Hematopoietic multipotent progenitor cell treated with erythropoietin and hydrocortisone succinate and interleukin-3 and kit ligand, for 4 days (in vitro differentiated cells): ENCODE measurements around the gene ZMPSTE24.

ENCODE experiments used
- DNase-seq: peaks from one replicate; pipeline ENCODE4 v3.0.0-alpha.2; 2015

The ZMPSTE24 gene

GRCh38 chr1:40265298-40265697, 7.3 kb downstream of the ZMPSTE24 start:
- no peak for DNase-seq

DNA sequence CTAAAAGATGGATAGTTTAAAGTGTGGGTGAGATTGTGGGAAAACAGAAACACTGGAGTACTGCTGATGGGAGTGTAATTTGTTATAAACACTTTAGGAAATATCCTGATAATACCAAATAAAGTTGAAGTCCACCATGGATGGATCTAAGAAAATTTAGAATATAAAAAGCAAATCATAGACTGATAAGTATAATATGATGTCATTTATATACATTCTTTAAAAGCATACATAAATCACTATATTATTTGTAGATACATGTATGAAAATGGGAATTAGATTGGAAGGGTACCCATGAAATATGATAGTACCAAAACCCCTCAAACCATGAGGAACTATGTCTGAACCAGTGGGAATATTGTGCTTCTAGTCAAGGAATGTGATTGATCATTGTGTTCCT, 7.9 kb downstream of the ZMPSTE24 start:
- no peak for DNase-seq

DNA sequence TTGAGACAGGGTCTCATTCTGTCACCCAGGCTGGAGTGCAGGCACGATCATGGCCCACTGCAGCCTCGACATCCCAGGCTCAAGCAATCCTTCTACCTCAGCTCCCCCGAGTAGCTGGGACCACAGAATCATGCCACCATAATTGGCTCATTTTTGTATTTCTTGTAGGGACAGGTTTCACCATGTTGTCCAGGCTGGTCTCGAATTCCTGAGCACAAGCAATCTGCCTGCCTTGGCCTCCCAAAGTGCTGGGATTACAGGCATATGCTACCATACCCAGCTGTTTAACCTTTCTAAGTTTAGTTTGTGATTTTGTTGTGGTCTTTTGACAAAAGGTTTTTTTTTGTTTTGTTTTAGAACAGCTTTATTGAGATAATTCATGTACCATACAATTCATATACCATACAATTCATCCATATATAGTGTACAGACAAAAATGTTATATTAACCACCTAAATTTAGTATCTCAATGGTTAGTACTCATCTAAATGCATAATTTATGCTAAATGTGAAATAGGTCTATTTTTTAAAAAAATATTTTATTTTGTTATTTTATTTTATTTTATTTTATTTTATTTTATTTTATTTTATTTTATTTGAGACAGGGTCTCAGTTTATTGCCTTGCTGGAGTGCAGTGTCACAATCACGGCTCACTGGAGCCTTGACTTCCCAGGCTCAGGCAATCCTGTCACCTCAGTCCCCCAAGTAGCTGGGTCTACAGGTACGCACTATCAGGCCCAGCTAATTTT, 8.9 kb downstream of the ZMPSTE24 start:
- no peak for DNase-seq

GRCh38 chr1:40267767-40268187, 9.7 kb downstream of the ZMPSTE24 start:
- peak; percentile 63 for DNase-seq

- DNase-seq, result no peak
Measured at GRCh38 chr1:40268211-40268610, 10.2 kb downstream of the ZMPSTE24 start.

GRCh38 chr1:40270152-40270834, 12.3 kb downstream of the ZMPSTE24 start:
- no peak for DNase-seq

DNA sequence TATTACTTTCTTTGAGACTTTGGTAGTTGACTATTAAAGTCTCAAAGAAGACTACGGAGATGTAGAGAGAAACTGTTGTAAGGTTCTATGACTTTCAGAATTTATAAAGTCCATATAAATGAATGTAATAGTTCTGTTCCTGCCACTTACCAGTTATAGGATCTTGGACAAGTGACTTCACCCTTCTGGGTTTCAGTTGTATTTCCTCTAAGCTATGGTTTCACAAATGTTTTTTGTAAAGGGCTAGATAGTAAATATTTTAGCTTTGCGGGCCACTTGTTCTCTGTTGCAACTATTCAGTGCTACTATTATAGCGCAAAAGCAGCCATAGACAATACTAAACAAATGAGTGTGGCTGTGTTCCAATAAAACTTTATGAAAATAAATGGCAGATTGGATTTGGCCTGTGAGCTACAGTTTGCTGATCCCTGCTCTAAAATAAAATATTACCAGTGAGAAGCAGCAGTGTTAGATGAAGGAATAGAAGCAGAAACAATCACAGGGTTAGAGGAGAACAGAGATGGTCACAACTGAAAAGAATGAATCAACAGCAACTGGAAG, 14.7 kb downstream of the ZMPSTE24 start:
- DNase-seq, result no peak

- DNase-seq, result no peak
Measured at GRCh38 chr1:40273547-40274166, 15.6 kb downstream of the ZMPSTE24 start.

- no peak for DNase-seq
Measured at GRCh38 chr1:40274331-40274730, 16.3 kb downstream of the ZMPSTE24 start.

DNA sequence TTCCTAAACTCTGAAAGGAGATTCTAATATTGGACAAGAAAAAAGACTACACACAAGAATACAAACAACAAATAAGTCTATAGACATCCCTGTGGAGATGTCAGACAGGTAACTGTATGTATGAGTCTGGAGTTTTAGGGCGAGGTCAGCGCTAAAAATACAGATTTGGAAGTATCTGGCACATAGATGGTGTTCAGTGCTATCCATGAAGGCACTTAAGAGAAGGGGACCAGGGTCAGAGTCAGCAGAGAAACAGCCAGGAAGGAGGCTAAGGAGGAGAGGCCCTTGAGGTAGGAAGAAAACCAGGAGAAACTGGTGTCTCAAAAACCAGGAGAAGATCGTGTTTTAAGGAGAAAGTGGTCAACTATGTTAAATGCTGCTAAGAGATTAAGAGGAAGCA, 18.1 kb downstream of the ZMPSTE24 start:
- no peak for DNase-seq

GRCh38 chr1:40281853-40282252, 23.8 kb downstream of the ZMPSTE24 start:
- DNase-seq, result no peak

DNA sequence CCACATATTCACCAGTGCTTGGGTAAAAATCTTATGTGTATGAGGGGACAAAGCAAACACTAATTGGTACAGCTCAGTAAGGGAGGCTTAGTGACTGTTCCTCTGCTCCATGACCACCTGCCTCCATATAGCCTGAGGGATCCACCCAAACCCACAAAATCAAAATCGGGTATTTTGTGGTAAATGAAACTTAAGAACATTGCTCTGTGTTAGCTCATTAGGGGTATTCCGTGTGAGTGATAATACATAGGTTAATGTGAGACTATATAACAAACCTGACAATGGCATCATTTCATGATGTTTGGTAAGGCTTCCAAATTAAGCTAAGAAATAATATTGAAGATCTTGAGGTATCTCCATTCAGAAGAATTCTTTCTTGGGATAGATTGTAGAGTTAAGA, 33.3 kb downstream of the ZMPSTE24 start:
- no peak for DNase-seq

DNA sequence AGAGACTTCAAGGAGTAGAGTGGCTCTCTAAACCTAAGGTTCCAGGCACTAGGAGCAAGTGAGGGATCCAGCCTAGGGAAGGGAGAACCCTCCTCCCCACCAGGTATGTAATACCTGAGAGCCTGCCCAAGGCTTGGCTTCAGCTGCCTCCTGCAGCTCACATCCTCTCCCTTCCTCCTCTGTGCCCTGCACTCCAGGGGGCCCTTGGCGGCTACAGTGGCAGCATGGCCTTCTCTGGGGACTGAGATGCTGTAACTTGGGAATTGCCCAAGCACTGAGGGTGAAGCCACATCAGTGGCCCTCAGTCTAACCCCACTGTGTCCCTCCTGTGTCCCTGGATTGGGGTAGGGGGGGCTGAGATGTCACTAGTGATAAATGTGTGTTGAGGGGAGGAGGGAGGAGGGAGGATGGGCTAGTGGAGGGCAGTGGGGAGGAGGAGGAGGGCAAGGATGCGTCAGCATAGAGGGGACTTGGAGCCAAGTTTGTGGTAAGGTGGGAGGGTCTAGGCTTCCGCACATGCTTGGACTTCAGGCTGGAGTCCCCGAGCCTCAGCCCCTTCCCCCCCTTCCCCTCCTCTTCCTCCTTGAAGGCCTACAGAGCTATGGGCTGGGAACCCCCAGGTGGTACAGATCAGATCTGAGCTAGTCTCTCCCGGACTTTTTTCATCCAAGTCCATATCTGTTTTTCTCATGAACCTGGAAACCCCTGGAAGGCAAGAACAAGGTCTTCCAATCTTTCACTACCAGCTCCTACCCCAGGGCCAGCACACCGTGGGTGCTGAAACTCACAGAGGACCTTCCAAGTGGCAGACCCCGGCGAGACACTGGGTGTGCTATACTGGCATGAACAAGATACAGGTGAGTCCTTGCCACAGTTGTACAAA, 41.6 kb downstream of the ZMPSTE24 start:
- peak; percentile 41 for DNase-seq

GRCh38 chr1:40300249-40300567, 42.2 kb downstream of the ZMPSTE24 start:
- no peak for DNase-seq

- DNase-seq, result no peak
Measured at GRCh38 chr1:40300651-40301050, 42.6 kb downstream of the ZMPSTE24 start.

DNA sequence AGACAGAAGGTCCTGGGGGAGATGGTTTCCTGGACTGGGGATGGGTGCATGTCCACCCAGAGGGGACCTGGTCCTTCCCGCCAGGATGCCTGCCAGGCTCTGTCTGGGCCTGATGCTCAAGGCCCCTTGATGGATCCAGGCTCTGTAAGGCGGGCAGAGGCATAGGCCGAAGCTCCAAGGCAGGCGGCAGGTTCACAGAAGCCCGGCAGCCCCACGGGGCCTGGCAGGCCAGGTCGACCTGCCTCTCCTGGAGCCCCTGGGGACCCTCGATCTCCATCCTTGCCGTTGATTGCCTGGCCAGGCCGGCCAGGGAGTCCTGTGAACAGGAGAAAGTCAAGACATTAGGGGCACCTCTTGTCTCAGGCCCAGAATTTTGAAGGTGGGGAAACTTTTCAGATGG, 43.0 kb downstream of the ZMPSTE24 start:
- no peak for DNase-seq

DNA sequence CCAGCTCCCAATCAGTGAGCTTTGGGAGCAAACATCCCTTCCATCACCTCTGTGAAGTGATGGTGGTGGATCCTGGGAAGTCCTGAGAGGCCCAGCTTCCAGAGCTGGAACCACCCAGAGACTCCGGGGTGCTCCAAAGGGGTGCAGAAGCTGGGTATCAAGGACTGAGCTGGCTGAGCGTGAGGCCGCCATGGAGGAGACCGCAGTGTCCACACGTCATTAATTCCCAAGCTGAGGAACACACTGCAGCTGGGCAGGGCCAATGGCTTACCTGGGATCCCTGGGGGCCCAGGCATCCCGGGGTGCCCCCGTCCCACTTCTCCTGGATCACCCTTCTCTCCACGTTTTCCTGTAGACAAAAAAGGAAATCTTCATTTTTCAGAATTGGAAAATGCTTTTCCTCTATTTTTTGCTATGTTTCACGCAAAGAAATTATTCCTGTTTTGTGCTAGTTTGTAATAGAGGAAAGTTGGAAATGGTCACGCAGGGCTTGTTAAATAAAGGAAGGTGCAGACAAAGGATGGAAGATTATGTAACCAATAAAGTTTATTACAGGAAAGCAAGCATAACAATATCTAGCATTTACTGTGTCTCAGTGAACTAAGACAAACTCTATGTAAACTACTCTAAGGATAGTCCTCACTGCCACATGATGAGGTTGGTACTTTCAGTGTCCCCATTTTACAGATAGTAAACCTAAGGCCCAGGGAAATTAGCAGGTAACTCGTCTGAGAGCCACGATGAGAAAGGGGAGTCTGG, 43.7 kb downstream of the ZMPSTE24 start:
- no peak for DNase-seq

GRCh38 chr1:40302475-40302874, 44.4 kb downstream of the ZMPSTE24 start:
- DNase-seq, result no peak

DNA sequence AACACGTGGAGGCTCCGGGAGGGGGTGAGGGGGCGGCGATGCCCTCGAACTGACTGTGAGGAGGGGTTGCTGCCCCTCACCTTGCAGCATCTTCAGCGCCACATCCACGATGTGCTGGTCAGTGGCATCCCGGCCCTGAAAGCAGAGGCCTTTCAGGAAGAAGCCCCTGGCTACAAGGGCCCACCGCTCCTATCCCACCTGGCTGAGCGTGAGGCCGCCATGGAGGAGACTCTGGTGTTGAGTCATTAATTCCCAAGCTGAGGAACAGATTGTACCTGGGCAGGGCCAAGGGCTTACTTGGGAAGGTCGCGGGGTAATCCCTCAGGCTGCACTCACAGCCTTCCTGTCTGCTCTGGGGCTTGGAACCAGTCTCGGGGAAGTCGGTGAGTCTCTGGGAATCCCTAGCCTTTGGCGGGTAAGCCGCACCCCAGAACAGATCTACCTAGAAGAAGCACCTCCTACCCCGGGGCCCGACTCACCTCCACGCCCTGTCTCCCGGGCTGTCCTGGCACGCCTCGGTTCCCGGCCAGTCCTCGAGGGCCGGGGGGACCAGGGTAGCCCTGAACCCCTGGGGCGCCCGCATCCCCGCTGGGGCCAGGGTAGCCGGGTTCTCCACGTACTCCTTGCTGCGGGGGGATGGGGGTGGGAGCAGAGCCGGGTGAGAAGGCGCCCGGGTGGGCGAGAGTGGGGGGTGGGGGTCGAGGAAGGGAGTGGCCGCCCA, 45.2 kb downstream of the ZMPSTE24 start:
- no peak for DNase-seq

DNA sequence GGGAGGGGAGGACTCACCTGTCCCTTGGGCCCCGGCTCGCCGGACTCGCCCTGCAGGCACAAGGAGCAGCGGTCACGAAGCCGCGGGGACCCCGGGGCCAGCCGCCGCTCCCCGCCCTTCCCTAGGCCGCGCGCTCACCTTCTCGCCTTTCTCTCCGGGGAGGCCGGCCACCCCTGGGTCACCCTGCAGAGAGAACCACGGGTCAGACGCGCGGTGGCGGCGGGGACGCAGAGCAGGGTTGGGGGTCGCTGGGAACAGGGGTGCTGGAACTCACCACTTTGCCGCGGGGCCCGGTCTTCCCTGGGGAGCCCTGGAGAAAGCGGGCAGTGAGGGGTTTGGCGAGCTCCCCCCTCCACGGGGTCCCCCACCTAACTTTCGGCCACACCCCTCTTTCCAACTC, 45.8 kb downstream of the ZMPSTE24 start:
- no peak for DNase-seq

GRCh38 chr1:40305451-40305850, 47.4 kb downstream of the ZMPSTE24 start:
- DNase-seq, result peak; percentile 51
